H54 (cell line): ENCODE results near the gene SYNDIG1.

Experiments
- DNase-seq: peaks from one replicate; pipeline ENCODE4 v3.0.0; 2011; ENCODE audit warnings: low spot score, mixed read lengths; ENCODE audit not compliant: insufficient read length
- FAIRE-seq: peaks from 3 replicates; lab custom pipeline; 2011; peaks lifted over from hg19 to GRCh38; lab: Jason Lieb, UNC
- POLR2A ChIP-seq: IDR thresholded peaks from 2 replicates; pipeline ENCODE4 v1.6.1; 2011; ENCODE audit warnings: low read depth, mild to moderate bottlenecking, low read length

SYNDIG1 gene

DNA sequence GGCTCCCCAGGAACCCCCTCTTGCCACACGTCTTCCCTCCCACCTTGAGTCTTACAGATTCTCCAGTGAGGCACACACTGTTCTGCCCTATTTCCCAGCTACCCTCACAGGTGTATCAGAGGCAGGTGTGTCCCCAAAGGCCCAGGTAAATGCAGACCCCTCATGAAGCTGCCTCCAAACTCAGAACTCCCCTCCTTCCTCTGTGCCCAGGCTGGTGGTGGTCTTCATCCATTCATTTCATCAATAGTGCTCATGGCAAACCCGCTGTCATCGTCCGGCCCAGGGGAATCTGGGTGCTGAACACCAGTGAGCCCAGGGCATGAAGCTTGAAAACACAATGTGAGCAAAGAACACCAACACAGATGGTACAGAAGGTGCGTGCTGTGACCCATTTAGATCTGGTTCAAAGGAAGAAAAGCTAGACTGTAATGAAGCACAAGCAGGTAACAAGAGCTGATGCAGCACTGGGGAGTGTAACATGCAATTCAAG, 213.1 kb downstream of the SYNDIG1 start:
- DNase-seq (no peak), FAIRE-seq (no peak)
- no peak for TF ChIP-seq POLR2A

DNA sequence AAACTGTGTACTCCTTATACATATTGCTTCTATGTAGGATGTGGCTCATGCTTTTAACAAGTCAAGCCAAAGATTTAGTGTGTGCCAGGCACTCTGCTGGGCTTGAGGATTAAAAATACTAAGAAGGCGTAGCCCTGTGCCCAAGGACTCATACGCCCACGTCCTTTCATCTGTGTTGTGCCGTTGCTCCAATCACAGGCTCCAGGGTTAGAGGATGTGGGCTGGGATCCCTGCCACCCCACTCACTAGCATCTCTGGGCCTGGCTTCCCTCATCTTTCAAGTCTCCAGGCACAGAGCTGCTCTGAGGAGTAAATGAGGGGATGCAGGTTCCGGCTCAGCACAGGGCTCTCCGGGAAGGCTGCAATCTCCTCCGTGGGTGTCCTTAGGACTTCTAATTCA, 214.2 kb downstream of the SYNDIG1 start:
- DNase-seq: no peak
- FAIRE-seq: no peak
- TF ChIP-seq POLR2A: no peak

DNA sequence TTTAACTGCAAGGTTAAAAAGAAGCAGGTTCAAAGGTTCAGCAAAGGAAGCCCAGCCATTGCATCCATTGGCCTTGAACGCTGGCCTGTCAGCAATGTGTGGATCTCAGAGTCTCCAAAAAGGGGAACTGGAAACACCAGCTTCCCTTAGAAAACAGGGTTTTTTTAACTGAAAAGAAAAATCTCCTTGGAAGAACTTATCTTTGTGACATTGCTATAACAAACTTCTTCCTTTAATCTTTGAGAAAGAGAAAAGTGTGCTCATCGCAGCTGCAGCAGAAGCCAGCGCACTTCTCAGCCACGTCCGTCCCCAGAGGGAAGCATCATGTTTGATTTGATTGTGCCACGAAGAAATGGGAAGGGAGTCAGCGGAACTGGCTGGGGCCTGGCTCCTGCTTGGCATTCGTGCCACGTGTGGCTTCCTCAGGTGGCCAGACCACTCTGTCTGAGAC, 215.0 kb downstream of the SYNDIG1 start:
- FAIRE-seq: no peak
- no peak for DNase-seq
- no peak for TF ChIP-seq POLR2A

GRCh38 chr20:24684956-24685691, 215.7 kb downstream of the SYNDIG1 start:
- no peak for TF ChIP-seq POLR2A
- DNase-seq (no peak), FAIRE-seq (no peak)

DNA sequence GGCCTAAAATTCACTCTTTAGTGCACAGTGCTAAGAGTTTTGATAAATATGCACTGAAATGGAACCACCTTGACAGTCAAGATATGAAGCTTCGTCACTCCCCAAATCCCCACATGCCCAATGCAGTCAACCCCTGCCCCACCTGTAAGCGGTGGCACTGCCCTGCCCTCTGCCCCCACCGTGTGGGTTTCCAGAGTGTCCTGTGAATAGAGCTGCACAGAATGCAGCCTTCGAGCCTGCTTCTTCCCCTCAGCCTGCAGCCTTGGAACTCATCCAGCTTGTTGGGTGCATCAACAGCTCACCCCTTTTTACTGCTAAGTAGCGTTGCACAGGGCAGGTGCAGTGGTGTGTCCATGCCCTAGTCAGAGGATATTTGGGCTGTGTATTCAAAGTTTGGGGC, 216.3 kb downstream of the SYNDIG1 start:
- no peak for TF ChIP-seq POLR2A
- DNase-seq: no peak
- FAIRE-seq: no peak

- DNase-seq: no peak
These were observed 216.7 kb downstream of the SYNDIG1 start for GRCh38 chr20:24686156-24686555.

DNA sequence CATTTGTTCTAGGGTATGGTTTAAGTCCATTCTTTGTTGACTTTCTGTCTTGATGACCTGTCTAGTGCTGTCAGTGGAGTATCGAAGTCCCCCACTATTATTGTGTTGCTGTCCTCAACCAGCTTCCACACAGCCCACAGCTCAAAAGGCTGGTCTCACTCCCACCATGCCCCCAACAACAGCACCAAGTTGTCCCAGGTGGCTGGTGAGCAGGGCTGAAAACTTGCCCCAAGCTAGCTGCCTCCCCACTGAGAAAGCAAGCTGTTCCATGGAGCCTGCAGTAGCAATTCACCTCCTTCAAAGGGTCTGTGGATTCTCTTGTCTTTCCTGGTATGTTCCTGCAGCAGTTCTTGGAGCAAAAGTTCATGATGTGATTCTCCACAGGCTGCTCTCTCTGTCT, 221.0 kb downstream of the SYNDIG1 start:
- DNase-seq (no peak), FAIRE-seq (no peak)
- TF ChIP-seq POLR2A: no peak

More at GRCh38 chr20:24686156-24686555, 216.7 kb downstream of the SYNDIG1 start:
- no peak for TF ChIP-seq POLR2A
- FAIRE-seq: no peak

GRCh38 chr20:24691901-24692351, 222.5 kb downstream of the SYNDIG1 start:
- TF ChIP-seq POLR2A: no peak
- DNase-seq (no peak), FAIRE-seq (no peak)

GRCh38 chr20:24692446-24693200, 223.2 kb downstream of the SYNDIG1 start:
- DNase-seq (no peak), FAIRE-seq (no peak)
- TF ChIP-seq POLR2A: no peak

DNA sequence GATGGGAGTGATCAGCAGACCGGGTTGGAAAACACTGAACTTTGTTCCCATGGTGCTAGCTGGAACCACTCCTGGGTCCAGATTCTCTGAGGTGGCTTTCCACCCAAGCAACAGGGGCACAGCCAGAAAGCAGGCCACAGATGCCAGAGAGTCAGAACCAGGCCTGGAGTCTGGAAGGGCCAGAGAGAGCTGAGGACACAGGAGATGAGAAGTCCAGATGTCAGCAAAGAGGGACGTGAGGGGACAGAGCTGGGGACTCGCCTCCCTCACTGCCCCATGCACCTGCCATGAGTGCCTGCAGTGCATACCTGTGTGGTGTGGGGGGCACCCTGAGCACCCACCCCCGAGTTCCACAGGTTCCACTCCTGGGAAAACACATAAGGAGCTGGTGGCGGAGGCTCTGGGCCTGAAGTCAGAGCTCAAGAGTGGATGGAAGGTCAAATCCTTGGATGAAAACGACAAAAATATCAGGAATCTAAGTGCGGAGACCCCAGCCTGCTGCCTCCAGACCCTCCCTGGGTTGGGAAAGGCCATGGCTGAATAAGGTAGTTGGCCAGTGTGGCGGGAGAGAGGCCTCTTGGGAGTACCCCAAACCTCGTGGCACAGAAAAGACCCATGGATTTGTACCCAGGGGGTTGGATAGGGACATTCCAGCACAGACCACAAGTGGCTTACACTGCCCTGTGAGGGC, 224.2 kb downstream of the SYNDIG1 start:
- FAIRE-seq (no peak), DNase-seq (no peak)

GRCh38 chr20:24694157-24694726, 224.8 kb downstream of the SYNDIG1 start:
- DNase-seq: no peak
- no peak for TF ChIP-seq POLR2A
- no peak for FAIRE-seq

More for the DNA sequence above, 224.2 kb downstream of the SYNDIG1 start:
- no peak for TF ChIP-seq POLR2A

DNA sequence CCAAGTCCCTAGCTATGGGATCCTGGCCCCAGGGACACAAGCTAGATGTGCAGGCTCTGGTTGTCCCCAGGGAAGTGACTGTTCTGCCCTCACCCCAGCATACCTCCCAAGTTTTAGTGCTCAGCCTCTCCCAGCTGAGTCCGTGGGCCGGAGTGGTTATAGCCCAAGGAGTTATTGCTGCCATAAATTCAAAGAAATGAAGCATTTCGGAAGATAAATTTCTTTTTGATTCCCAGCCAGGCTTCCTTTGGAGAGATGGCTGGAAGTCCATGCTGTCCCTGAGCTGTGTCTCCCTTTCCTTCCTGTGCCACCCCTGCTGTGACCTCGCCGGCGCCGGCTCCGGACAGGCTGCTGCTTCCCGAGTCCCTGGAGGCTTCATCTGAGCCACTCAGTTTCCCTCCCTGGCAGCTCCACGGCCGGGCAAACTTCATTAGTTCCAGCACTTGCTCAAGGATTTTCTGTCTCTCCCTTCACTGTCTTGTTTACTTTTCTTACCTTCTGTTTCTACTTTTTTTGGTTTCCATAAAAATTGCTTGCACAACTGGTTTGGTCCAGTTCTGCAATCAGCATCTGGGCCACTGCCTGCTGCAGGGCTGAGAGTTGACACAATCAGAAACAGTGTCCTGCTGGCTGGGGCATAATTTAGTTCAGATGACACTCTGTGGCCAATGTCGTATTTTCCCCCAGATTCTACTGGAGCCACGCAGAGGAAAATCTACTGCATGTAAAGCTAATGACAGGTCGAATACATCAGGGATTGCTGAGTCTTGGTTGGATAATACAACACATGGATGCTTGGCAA, 225.5 kb downstream of the SYNDIG1 start:
- TF ChIP-seq POLR2A: no peak
- DNase-seq: no peak

More for the DNA sequence above, 225.5 kb downstream of the SYNDIG1 start:
- FAIRE-seq: no peak
